ENCODE measurements around the gene DCXR. TPM values are rescaled to one million over a fixed set of nuclear protein-coding genes. Genes with fewer than 3 reads are reported as not detected.

DCXR gene
- total and polyA plus RNA-seq, 2 of the 4 experiments (the other 2 are of a cell fraction), result 36.6 to 139 TPM

DNA sequence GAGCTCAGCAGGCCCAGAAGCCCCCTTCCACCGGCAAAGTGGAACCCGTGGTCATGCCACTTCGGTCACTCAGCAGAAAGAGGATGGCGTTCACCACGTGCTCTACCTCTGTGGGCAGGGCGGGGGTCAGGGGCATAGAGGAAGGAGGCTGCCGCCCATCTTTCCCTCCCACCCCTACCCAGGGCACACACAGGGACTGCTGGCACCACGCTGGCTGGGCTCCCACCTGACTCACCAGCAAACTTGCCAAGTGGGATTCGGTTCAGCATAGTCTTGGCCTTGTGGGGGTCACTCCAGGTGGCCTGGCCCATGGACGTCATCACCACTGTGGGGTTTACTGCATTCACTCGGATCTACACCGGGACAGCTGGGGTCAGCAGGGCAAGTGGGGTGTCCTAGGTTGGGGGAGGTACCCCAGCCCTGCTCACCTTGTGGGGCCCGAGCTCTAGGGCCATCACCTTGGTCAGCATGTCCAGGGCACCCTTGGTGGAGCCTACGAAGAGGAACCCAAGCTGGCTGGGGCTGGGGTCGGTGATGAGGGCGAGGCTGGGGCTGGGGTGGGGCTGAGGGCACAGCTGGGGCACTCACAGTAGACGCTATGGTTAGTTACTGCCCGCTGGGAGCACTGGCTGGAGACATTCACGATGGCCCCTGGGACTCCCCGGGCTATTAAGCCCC is 1.4 kb downstream of the DCXR start:
- intact Hi-C loops (cut with micrococcal nuclease), result loop anchor here (2.0 to 10.0 kb wide), 2 partner anchors 63 to 289 kb away; partner anchors contain the start of gene FASN

More for the DNA sequence above, 1.4 kb downstream of the DCXR start:
- peaks cover 5% of the 10 kb centered on the region for H4K20me1 ChIP-seq (ENCODE audit: insufficient read depth, low read length)
- peak overlapping the region; percentile 94 for H3K4me2 ChIP-seq (ENCODE audit: low read depth, low read length)
- no peak overlapping the region for H2BK120ac ChIP-seq (ENCODE audit: low read depth, low read length)
- BruUV-seq (replicated peaks), result TSS peak; percentile 57
- DNase-seq (no peak), ATAC-seq (ENCODE audit: low read depth) (no peak)
- no peak overlapping the region; the same call in 1 of the 2 replicates for H2AK5ac ChIP-seq (ENCODE audit: low read depth, low read length)
- no peak overlapping the region for H3K4ac ChIP-seq (ENCODE audit: low read depth, low read length)
- H3K23ac ChIP-seq (ENCODE audit: low read depth, low read length), result no peak overlapping the region
- peak overlapping the region; percentile 61 for H3K9ac ChIP-seq (ENCODE audit: low read depth, low read length)
- no peaks in the 10 kb centered on the region for H3K27me3 ChIP-seq (ENCODE audit: control insufficient read depth, insufficient read depth, low read length)
- H4K8ac ChIP-seq (ENCODE audit: low read depth in 2 of 2, low read length in 2 of 2), result no peak overlapping the region
- no peak overlapping the region for H2AFZ ChIP-seq (replicated peaks; ENCODE audit: low read length, poor library complexity)
- H2BK15ac ChIP-seq (ENCODE audit: low read depth, low read length), result no peak overlapping the region
- peaks cover 11% of the 10 kb centered on the region for H3K4me1 ChIP-seq (ENCODE audit: control insufficient read depth, insufficient read depth, low read length)
- no peak overlapping the region for H3K27ac ChIP-seq (ENCODE audit: insufficient read depth, low read length)
- 0 out of 2 replicates have a peak, but pooled peaks cover 7% of the 10 kb centered on the region for H3K9me1 ChIP-seq (ENCODE audit: insufficient read depth, low read length)
- H3K79me1 ChIP-seq (ENCODE audit: low read depth in 1 of 2, low read length in 2 of 2), result peaks cover 7 to 12% of the 10 kb centered on the region in 2 experiments
- H2BK20ac ChIP-seq (ENCODE audit: low read depth, low read length), result no peak overlapping the region
- H3K4me3 ChIP-seq (ENCODE audit: insufficient read depth, low read depth, low read length), result no peak overlapping the region; the same call in 1 of the 2 replicates
- in situ Hi-C loops (cut with MboI; ENCODE audit: low sequenced_read_pairs), result no loop called here
- H3K36me3 ChIP-seq (ENCODE audit: control insufficient read depth, insufficient read depth, low read length), result no peaks in the 10 kb centered on the region
- no peak overlapping the region for H3K18ac ChIP-seq (ENCODE audit: low read depth, low read length)
- TF ChIP-seq MAFK (IDR thresholded peaks at IDR 0.05; ENCODE audit: low read depth, low read length), result no peak
- TF ChIP-seq CHD1 (IDR thresholded peaks at IDR 0.05; ENCODE audit: low read depth, low read length), result no peak
- TF ChIP-seq RCOR1 (IDR thresholded peaks at IDR 0.05; ENCODE audit: insufficient replicate concordance, low read length), result no peak
- TF ChIP-seq BHLHE40 (IDR thresholded peaks at IDR 0.05; ENCODE audit: low read depth, low read length), result no peak
- no peak for TF ChIP-seq CTCF (conservative IDR thresholded peaks at IDR 0.05; ENCODE audit: low read depth, low read length)
- TF ChIP-seq MAZ (IDR thresholded peaks at IDR 0.05; ENCODE audit: borderline replicate concordance, low read depth, low read length), result no peak
- TF ChIP-seq RAD21 (IDR thresholded peaks at IDR 0.05; ENCODE audit: low read length), result no peak
- TF ChIP-seq NFE2L2 (IDR thresholded peaks at IDR 0.05; ENCODE audit: low read depth, low read length), result no peak
- TF ChIP-seq MXI1 (IDR thresholded peaks at IDR 0.05; ENCODE audit: borderline replicate concordance, low read depth, low read length), result no peak
- no peak for TF ChIP-seq USF2 (IDR thresholded peaks at IDR 0.05; ENCODE audit: low read depth, low read length)
- TF ChIP-seq RFX5 (IDR thresholded peaks at IDR 0.05; ENCODE audit: low read depth, low read length), result no peak
- no peak overlapping the region for H3K14ac ChIP-seq (replicated peaks; ENCODE audit: low read depth, low read length)
- H4K5ac ChIP-seq (ENCODE audit: low read depth, low read length), result no peak overlapping the region
- H2AK9ac ChIP-seq (replicated peaks; ENCODE audit: low read depth, low read length, poor library complexity), result peak overlapping the region; percentile 61
- ChIA-PET CTCF (interaction anchor here (1.7 kb wide), 1 partner anchor 16 kb away, joined by 5 read pairs; no protein-coding TSS in a partner anchor), POLR2A (ENCODE audit: unreplicated experiment) (no interaction called here)
- WGBS, 2 experiments (ENCODE audit: extremely low coverage in 2 of 2, insufficient read length in 1 of 2), result 96% methylated on average over 6 of the region's 20 CpGs; no CpG with 5 or more reads in 1 of the 2 experiments
- dilution Hi-C loops (cut with HindIII; ENCODE audit: low sequenced_read_pairs, unreplicated experiment), result no loop called here
- H2BK5ac ChIP-seq (ENCODE audit: low read depth, low read length, poor library complexity, severe bottlenecking), result no peak overlapping the region
- H3K9me3 ChIP-seq (ENCODE audit: control insufficient read depth, insufficient read depth, low read length), result no peaks in the 10 kb centered on the region
- H4K91ac ChIP-seq (ENCODE audit: insufficient read depth, low read depth, low read length), result no peak overlapping the region
- no peak overlapping the region for H3K56ac ChIP-seq (ENCODE audit: extremely low read depth, insufficient read depth, low read length)

All from IMR-90 (cell line).